ENCODE data around the gene BRWD1. TPM values are rescaled to one million over a fixed set of nuclear protein-coding genes. Genes with fewer than 3 reads are reported as not detected.

Gene BRWD1
- total RNA-seq, 1 experiment from 2014 or later = 53.3 TPM

- Mint-ChIP-seq H3K27me3 (ENCODE audit: low read depth) (no peaks in the 10 kb centered on the region), H3K4me3 (peak overlapping the region; percentile 74), H3K9me3 (no peaks in the 10 kb centered on the region), H3K36me3 (peaks cover 40% of the 10 kb centered on the region), H3K4me1 (peaks cover 13% of the 10 kb centered on the region), H3K27ac (peak overlapping the region; percentile 89)
- ChIA-PET CTCF (interaction anchor here (0.7 to 1.6 kb wide), 4 partner anchors 61 to 141 kb away, joined by 3 to 11 read pairs (median 4); no protein-coding TSS in a partner anchor), POLR2A (interaction anchor here (0.5 to 1.9 kb wide), 4 partner anchors 10 to 75 kb away, joined by 3 to 7 read pairs (median 6); a partner anchor contains a TSS)
- ATAC-seq = peak; percentile 87
- DNase-seq (ENCODE audit: low spot score) = peak; percentile 92
- TF ChIP-seq NFYB (CRISPR knock-in tag; conservative IDR thresholded peaks at IDR 0.05; ENCODE audit: low read depth) (peak; percentile 85), EMX1 (CRISPR knock-in tag; IDR thresholded peaks at IDR 0.05) (no peak), KAT7 (CRISPR knock-in tag; IDR thresholded peaks at IDR 0.05; ENCODE audit: borderline replicate concordance) (no peak), MXD4 (CRISPR knock-in tag; IDR thresholded peaks at IDR 0.05; ENCODE audit: borderline replicate concordance) (no peak), ZNF263 (CRISPR knock-in tag; IDR thresholded peaks at IDR 0.05; ENCODE audit: low read depth) (no peak), SP1 (CRISPR knock-in tag; conservative IDR thresholded peaks at IDR 0.05) (peak; percentile 77), E2F1 (CRISPR knock-in tag; IDR thresholded peaks at IDR 0.05) (no peak), ATF1 (CRISPR knock-in tag; IDR thresholded peaks at IDR 0.05) (no peak)
Measured at GRCh38 chr21:39312112-39313041, 1.1 kb downstream of the BRWD1 start.

DNA sequence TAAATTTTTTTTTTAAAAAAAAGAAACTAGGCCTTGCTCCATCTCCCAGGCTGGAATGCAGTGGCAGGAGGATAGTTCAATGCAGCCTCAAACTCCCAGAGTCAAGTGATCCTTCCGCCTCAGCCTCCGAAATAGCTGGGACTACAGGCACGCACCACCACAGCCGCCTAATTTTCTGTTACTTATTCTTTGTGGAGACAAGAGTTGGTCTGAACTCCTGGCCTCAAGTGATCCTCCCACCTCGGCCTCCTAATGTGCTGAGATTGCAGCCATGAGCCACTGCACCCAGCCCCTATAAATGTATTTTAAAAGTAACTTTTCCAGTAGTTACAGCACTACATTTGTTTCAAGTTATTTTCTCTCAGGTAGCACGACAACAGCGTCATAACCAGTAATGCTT, 2.3 kb downstream of the BRWD1 start:
- peaks cover 42% of the 10 kb centered on the region for H3K36me3 Mint-ChIP-seq
- ATAC-seq (no peak), DNase-seq (ENCODE audit: low spot score) (no peak)
- no peak overlapping the region for H3K27ac Mint-ChIP-seq
- H3K4me1 Mint-ChIP-seq = peaks cover 13% of the 10 kb centered on the region
- H3K27me3 Mint-ChIP-seq (ENCODE audit: low read depth) = no peaks in the 10 kb centered on the region
- ChIA-PET POLR2A (no interaction called here), CTCF (no interaction called here)
- no peaks in the 10 kb centered on the region for H3K9me3 Mint-ChIP-seq
- no peak overlapping the region for H3K4me3 Mint-ChIP-seq
- TF ChIP-seq, protein P1, sequence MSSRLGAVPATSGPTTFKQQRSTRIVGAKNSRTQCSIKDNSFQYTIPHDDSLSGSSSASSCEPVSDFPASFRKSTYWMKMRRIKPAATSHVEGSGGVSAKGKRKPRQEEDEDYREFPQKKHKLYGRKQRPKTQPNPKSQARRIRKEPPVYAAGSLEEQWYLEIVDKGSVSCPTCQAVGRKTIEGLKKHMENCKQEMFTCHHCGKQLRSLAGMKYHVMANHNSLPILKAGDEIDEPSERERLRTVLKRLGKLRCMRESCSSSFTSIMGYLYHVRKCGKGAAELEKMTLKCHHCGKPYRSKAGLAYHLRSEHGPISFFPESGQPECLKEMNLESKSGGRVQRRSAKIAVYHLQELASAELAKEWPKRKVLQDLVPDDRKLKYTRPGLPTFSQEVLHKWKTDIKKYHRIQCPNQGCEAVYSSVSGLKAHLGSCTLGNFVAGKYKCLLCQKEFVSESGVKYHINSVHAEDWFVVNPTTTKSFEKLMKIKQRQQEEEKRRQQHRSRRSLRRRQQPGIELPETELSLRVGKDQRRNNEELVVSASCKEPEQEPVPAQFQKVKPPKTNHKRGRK (CRISPR knock-in tag; IDR thresholded peaks at IDR 0.05; ENCODE audit: borderline replicate concordance) = no peak
- TF ChIP-seq TEAD1 (CRISPR knock-in tag; IDR thresholded peaks at IDR 0.05) (no peak), ERG (CRISPR knock-in tag; IDR thresholded peaks at IDR 0.05) (no peak), ZNF423 (CRISPR knock-in tag; IDR thresholded peaks at IDR 0.05) (no peak), CBFB (CRISPR knock-in tag; IDR thresholded peaks at IDR 0.05; ENCODE audit: low read depth) (no peak), SP1 (CRISPR knock-in tag; conservative IDR thresholded peaks at IDR 0.05) (no peak), ZNF121 (CRISPR knock-in tag; IDR thresholded peaks at IDR 0.05) (no peak), RORB (CRISPR knock-in tag; IDR thresholded peaks at IDR 0.05) (no peak), SOX15 (CRISPR knock-in tag; IDR thresholded peaks at IDR 0.05) (no peak), FOXK1 (CRISPR knock-in tag; IDR thresholded peaks at IDR 0.05) (no peak)

GRCh38 chr21:39307466-39307865, 6.0 kb downstream of the BRWD1 start:
- Mint-ChIP-seq H3K36me3 (peaks cover 63% of the 10 kb centered on the region), H3K9me3 (no peaks in the 10 kb centered on the region), H3K27me3 (ENCODE audit: low read depth) (no peaks in the 10 kb centered on the region), H3K27ac (peak overlapping the region; percentile 5; the same call in 1 of the 2 replicates), H3K4me1 (peaks cover 6% of the 10 kb centered on the region), H3K4me3 (no peak overlapping the region)
- ATAC-seq (no peak), DNase-seq (ENCODE audit: low spot score) (no peak)
- POLR2A ChIA-PET = no interaction called here
- TF ChIP-seq IRF2 (CRISPR knock-in tag; IDR thresholded peaks at IDR 0.05; ENCODE audit: borderline replicate concordance, low read depth) (no peak), JAZF1 (CRISPR knock-in tag; IDR thresholded peaks at IDR 0.05) (no peak), GABPB1 (CRISPR knock-in tag; IDR thresholded peaks at IDR 0.05) (no peak), ZNF138 (CRISPR knock-in tag; conservative IDR thresholded peaks at IDR 0.05) (no peak), TEAD4 (CRISPR knock-in tag; IDR thresholded peaks at IDR 0.05) (no peak), NR1H2 (CRISPR knock-in tag; IDR thresholded peaks at IDR 0.05) (no peak), RORB (CRISPR knock-in tag; IDR thresholded peaks at IDR 0.05) (no peak), TEAD1 (CRISPR knock-in tag; IDR thresholded peaks at IDR 0.05) (no peak)
- TF ChIP-seq, protein P2, sequence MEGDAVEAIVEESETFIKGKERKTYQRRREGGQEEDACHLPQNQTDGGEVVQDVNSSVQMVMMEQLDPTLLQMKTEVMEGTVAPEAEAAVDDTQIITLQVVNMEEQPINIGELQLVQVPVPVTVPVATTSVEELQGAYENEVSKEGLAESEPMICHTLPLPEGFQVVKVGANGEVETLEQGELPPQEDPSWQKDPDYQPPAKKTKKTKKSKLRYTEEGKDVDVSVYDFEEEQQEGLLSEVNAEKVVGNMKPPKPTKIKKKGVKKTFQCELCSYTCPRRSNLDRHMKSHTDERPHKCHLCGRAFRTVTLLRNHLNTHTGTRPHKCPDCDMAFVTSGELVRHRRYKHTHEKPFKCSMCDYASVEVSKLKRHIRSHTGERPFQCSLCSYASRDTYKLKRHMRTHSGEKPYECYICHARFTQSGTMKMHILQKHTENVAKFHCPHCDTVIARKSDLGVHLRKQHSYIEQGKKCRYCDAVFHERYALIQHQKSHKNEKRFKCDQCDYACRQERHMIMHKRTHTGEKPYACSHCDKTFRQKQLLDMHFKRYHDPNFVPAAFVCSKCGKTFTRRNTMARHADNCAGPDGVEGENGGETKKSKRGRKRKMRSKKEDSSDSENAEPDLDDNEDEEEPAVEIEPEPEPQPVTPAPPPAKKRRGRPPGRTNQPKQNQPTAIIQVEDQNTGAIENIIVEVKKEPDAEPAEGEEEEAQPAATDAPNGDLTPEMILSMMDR (IDR thresholded peaks at IDR 0.05) = no peak
- TF ChIP-seq, protein P3, sequence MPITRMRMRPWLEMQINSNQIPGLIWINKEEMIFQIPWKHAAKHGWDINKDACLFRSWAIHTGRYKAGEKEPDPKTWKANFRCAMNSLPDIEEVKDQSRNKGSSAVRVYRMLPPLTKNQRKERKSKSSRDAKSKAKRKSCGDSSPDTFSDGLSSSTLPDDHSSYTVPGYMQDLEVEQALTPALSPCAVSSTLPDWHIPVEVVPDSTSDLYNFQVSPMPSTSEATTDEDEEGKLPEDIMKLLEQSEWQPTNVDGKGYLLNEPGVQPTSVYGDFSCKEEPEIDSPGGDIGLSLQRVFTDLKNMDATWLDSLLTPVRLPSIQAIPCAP (CRISPR knock-in tag; IDR thresholded peaks at IDR 0.05) = no peak
- CTCF ChIA-PET = no interaction called here

Data from WTC11 (cell line).